ENCODE results near the gene ZNRF2.
"Not testable (repeated sequence)": the region's sequence is repeated elsewhere in the genome, so short reads cannot be mapped to it uniquely, and the experiment has no call there.

Gene ZNRF2

GRCh38 chr7:30379131-30379530 lies 94.7 kb downstream of the ZNRF2 start:
- TF ChIP-seq POLR2AphosphoS5 (IDR thresholded peaks at IDR 0.05; ENCODE audit: borderline replicate concordance, low read depth, low read length): no peak
- no peak for TF ChIP-seq FOXP2 (optimal IDR thresholded peaks at IDR 0.05; ENCODE audit: control extremely low read depth, extremely low read length, insufficient read depth)
- TF ChIP-seq EZH2 (IDR thresholded peaks at IDR 0.05): no peak
- Histone ChIP-seq H3K27ac (no peak overlapping the region), H3K9me3 (ENCODE audit: low read depth, low read length) (no peaks in the 10 kb centered on the region), H3K9ac (ENCODE audit: insufficient read length) (no peak overlapping the region), H3K36me3 (ENCODE audit: insufficient read depth, low read length) (no peaks in the 10 kb centered on the region), H3K4me3 (no peak overlapping the region)
- DNase-seq (ENCODE audit: low read depth, low spot score): no peak

GRCh38 chr7:30379741-30380140 lies 95.3 kb downstream of the ZNRF2 start:
- Histone ChIP-seq H3K27ac (no peak overlapping the region), H3K4me3 (no peak overlapping the region)
- TF ChIP-seq EZH2 (IDR thresholded peaks at IDR 0.05): no peak
- no peak for TF ChIP-seq FOXP2 (optimal IDR thresholded peaks at IDR 0.05; ENCODE audit: control extremely low read depth, extremely low read length, insufficient read depth)
- TF ChIP-seq POLR2AphosphoS5 (IDR thresholded peaks at IDR 0.05; ENCODE audit: borderline replicate concordance, low read depth, low read length): no peak

DNA sequence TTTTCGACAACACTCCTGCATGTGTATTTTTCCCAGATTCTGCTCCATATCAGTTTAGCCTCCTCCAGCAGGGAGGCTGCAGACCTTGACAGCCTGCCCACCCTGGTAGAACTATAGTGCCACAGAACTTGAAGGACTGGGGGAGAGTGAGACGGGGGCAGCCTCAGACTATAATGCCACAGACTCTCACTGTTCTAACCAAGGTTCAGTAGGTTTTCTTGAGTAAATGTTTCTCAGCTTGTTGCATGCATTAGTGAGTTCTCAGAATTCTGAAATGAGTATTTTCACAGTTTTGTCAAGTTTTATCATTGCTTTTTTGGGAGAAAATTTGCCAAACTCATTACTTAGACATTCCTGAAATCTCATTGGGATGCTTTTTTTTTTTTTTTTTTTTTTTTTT lies 95.9 kb downstream of the ZNRF2 start:
- Histone ChIP-seq H3K9me3 (ENCODE audit: low read depth, low read length) (no peaks in the 10 kb centered on the region), H3K27ac (no peak overlapping the region), H3K36me3 (ENCODE audit: insufficient read depth, low read length) (no peaks in the 10 kb centered on the region), H3K4me3 (no peak overlapping the region), H3K9ac (ENCODE audit: insufficient read length) (no peak overlapping the region)
- DNase-seq (ENCODE audit: low read depth, low spot score): no peak
- no peak for TF ChIP-seq EZH2 (IDR thresholded peaks at IDR 0.05)
- TF ChIP-seq POLR2AphosphoS5 (IDR thresholded peaks at IDR 0.05; ENCODE audit: borderline replicate concordance, low read depth, low read length): no peak
- no peak for TF ChIP-seq FOXP2 (optimal IDR thresholded peaks at IDR 0.05; ENCODE audit: control extremely low read depth, extremely low read length, insufficient read depth)

More at GRCh38 chr7:30379741-30380140, 95.3 kb downstream of the ZNRF2 start:
- H3K9ac ChIP-seq (ENCODE audit: insufficient read length): no peak overlapping the region
- no peaks in the 10 kb centered on the region for H3K36me3 ChIP-seq (ENCODE audit: insufficient read depth, low read length)
- no peaks in the 10 kb centered on the region for H3K9me3 ChIP-seq (ENCODE audit: low read depth, low read length)
- DNase-seq (ENCODE audit: low read depth, low spot score): no peak

DNA sequence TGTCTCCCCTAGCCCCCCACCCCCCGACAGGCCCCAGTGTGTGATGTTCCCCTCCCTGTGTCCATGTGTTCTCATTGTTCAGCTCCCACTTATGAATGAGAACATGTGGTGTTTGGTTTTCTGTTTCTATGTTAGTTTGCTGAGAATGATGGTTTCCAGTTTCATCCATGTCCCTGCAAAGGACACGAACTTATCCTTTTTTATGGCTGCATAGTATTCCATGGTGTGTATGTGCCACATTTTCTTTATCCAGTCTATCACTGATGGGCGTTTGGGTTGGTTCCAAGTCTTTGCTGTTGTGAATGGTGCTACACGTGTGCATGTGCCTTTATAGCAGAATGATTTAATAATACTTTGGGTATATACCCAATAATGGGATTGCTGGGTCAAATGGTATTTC lies 96.4 kb downstream of the ZNRF2 start:
- not testable (repeated sequence) for H3K9ac ChIP-seq (ENCODE audit: insufficient read length); H3K9me3 ChIP-seq (ENCODE audit: low read depth, low read length); H3K36me3 ChIP-seq (ENCODE audit: insufficient read depth, low read length); DNase-seq (ENCODE audit: low read depth, low spot score); H3K27ac ChIP-seq; H3K4me3 ChIP-seq

- Histone ChIP-seq H3K27ac (no peak overlapping the region), H3K9me3 (ENCODE audit: low read depth, low read length) (no peaks in the 10 kb centered on the region), H3K36me3 (ENCODE audit: insufficient read depth, low read length) (no peaks in the 10 kb centered on the region), H3K9ac (ENCODE audit: insufficient read length) (no peak overlapping the region), H3K4me3 (no peak overlapping the region)
- no peak for DNase-seq (ENCODE audit: low read depth, low spot score)
- TF ChIP-seq EZH2 (IDR thresholded peaks at IDR 0.05) (no peak), FOXP2 (optimal IDR thresholded peaks at IDR 0.05; ENCODE audit: control extremely low read depth, extremely low read length, insufficient read depth) (no peak), POLR2AphosphoS5 (IDR thresholded peaks at IDR 0.05; ENCODE audit: borderline replicate concordance, low read depth, low read length) (no peak)
Observed at GRCh38 chr7:30382607-30383006, 98.2 kb downstream of the ZNRF2 start.

GRCh38 chr7:30389791-30390190 lies 105.4 kb downstream of the ZNRF2 start:
- no peaks in the 10 kb centered on the region for H3K9me3 ChIP-seq (ENCODE audit: low read depth, low read length)
- H3K4me3 ChIP-seq: no peak overlapping the region
- 0 out of 2 replicates have a peak overlapping the region, but pooled peaks have one; percentile 90 for H3K27ac ChIP-seq
- H3K36me3 ChIP-seq (ENCODE audit: insufficient read depth, low read length): no peaks in the 10 kb centered on the region
- no peak for DNase-seq (ENCODE audit: low read depth, low spot score)
- TF ChIP-seq FOXP2 (optimal IDR thresholded peaks at IDR 0.05; ENCODE audit: control extremely low read depth, extremely low read length, insufficient read depth): no peak
- no peak for TF ChIP-seq POLR2AphosphoS5 (IDR thresholded peaks at IDR 0.05; ENCODE audit: borderline replicate concordance, low read depth, low read length)
- no peak for TF ChIP-seq EZH2 (IDR thresholded peaks at IDR 0.05)
- no peak overlapping the region for H3K9ac ChIP-seq (ENCODE audit: insufficient read length)

GRCh38 chr7:30390736-30391636 lies 106.6 kb downstream of the ZNRF2 start:
- peak overlapping the region; percentile 28 for H3K9ac ChIP-seq (ENCODE audit: insufficient read length)
- TF ChIP-seq POLR2AphosphoS5 (IDR thresholded peaks at IDR 0.05; ENCODE audit: borderline replicate concordance, low read depth, low read length): no peak
- TF ChIP-seq FOXP2 (optimal IDR thresholded peaks at IDR 0.05; ENCODE audit: control extremely low read depth, extremely low read length, insufficient read depth): no peak
- no peak for TF ChIP-seq EZH2 (IDR thresholded peaks at IDR 0.05)
- H3K36me3 ChIP-seq (ENCODE audit: insufficient read depth, low read length): no peaks in the 10 kb centered on the region
- DNase-seq (ENCODE audit: low read depth, low spot score): no peak
- no peaks in the 10 kb centered on the region for H3K9me3 ChIP-seq (ENCODE audit: low read depth, low read length)
- peak overlapping the region; percentile 59 for H3K4me3 ChIP-seq
- H3K27ac ChIP-seq: peak overlapping the region; percentile 90

DNA sequence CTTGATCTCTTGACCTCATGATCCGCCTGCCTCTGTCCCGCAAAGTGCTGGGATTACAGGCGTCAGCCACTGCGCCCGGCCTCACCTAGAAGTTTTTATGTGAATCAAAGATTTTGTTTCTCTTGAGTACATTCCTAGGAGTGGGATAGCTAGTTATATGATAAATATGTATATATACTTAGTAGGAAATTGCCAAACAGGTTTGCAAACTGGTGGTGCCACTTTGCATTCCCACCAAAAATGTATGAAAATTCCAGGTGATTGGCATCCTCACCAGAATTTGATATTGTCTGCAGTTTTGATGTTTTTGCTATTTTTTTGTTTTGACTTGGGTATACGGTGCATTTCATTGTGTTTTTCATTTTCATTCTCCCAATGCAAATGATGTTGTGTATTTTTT lies 107.4 kb downstream of the ZNRF2 start:
- TF ChIP-seq POLR2AphosphoS5 (IDR thresholded peaks at IDR 0.05; ENCODE audit: borderline replicate concordance, low read depth, low read length) (no peak), FOXP2 (optimal IDR thresholded peaks at IDR 0.05; ENCODE audit: control extremely low read depth, extremely low read length, insufficient read depth) (no peak), EZH2 (IDR thresholded peaks at IDR 0.05) (no peak)
- DNase-seq (ENCODE audit: low read depth, low spot score): no peak
- no peak overlapping the region for H3K27ac ChIP-seq
- H3K36me3 ChIP-seq (ENCODE audit: insufficient read depth, low read length): no peaks in the 10 kb centered on the region
- no peak overlapping the region for H3K9ac ChIP-seq (ENCODE audit: insufficient read length)
- H3K9me3 ChIP-seq (ENCODE audit: low read depth, low read length): no peaks in the 10 kb centered on the region
- no peak overlapping the region for H3K4me3 ChIP-seq

DNA sequence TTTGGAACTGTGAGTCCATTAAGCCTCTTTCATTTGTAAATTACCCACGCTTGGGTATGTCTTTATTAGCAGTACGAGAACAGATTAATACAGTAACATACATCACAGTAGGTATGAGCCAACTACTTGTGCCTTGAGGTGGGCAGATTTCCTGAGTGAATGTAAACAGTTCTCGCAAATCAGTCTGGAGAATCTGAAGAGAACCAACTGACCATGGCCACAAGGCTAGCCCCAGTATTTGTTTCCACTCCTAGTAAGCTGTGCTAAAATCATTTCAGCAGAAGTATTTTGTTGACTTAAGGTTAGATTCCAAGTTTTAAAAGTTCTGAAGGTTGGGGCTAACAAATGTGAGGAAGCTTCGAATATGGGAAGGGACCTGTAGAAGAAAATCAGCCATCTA lies 111.3 kb downstream of the ZNRF2 start:
- Histone ChIP-seq H3K27ac (no peak overlapping the region), H3K36me3 (ENCODE audit: insufficient read depth, low read length) (no peaks in the 10 kb centered on the region), H3K9ac (ENCODE audit: insufficient read length) (no peak overlapping the region), H3K9me3 (ENCODE audit: low read depth, low read length) (no peaks in the 10 kb centered on the region), H3K4me3 (no peak overlapping the region)
- TF ChIP-seq POLR2AphosphoS5 (IDR thresholded peaks at IDR 0.05; ENCODE audit: borderline replicate concordance, low read depth, low read length) (no peak), FOXP2 (optimal IDR thresholded peaks at IDR 0.05; ENCODE audit: control extremely low read depth, extremely low read length, insufficient read depth) (no peak), EZH2 (IDR thresholded peaks at IDR 0.05) (no peak)
- DNase-seq (ENCODE audit: low read depth, low spot score): no peak

Measured in SK-N-MC (cell line).